ENCODE results near the gene DNAAF5.
A peak's percentile ranks its signal among the peaks of the same experiment; 100 is the strongest.
"Not testable (repeated sequence)": the region's sequence is repeated elsewhere in the genome, so short reads cannot be mapped to it uniquely, and the experiment has no call there.

The DNAAF5 gene

GRCh38 chr7:803243-803635, 76.7 kb downstream of the DNAAF5 start:
- peaks cover 0 to 5% of the 10 kb centered on the region in 2 donors for H3K27me3 Mint-ChIP-seq
- no peak for ATAC-seq (replicated peaks)
- H3K36me3 Mint-ChIP-seq (ENCODE audit: insufficient read depth): no peaks in the 10 kb centered on the region
- H3K27ac Mint-ChIP-seq: no peak overlapping the region
- DNase-seq: no peak
- H3K9me3 Mint-ChIP-seq: no peaks in the 10 kb centered on the region
- no peaks in the 10 kb centered on the region for H3K4me1 Mint-ChIP-seq (ENCODE audit: low read depth in 2 of 2)
- H3K4me3 Mint-ChIP-seq: no peak overlapping the region

GRCh38 chr7:803796-804195, 77.3 kb downstream of the DNAAF5 start:
- not testable (repeated sequence) for H3K9me3 Mint-ChIP-seq; H3K4me3 Mint-ChIP-seq; H3K27me3 Mint-ChIP-seq; H3K4me1 Mint-ChIP-seq (ENCODE audit: low read depth in 2 of 2); H3K27ac Mint-ChIP-seq; H3K36me3 Mint-ChIP-seq (ENCODE audit: insufficient read depth); ATAC-seq (replicated peaks); DNase-seq

DNA sequence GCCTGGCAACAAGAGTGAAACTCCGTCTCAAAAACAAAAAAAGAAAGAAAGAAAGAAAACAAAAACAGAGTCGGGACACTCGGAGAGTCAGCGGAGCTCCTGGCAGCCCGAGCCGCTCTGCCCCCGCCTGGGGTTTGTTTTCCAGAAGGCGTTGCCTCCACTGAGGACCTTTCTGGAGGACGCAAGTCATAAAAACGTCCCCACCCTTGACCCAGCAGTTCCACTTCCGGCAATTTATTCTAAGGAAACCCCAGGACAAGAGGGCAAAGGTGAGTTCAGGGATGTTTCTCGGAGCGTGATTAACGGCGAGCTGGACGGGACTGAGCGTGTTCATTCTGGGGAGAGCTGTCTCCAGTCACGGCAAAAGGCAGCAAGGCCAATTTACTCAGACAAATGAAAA, 78.8 kb downstream of the DNAAF5 start:
- ATAC-seq (replicated peaks) (no peak), DNase-seq (no peak)
- Mint-ChIP-seq H3K4me3 (no peak overlapping the region), H3K4me1 (ENCODE audit: low read depth in 2 of 2) (no peaks in the 10 kb centered on the region), H3K9me3 (no peaks in the 10 kb centered on the region), H3K27ac (no peak overlapping the region), H3K36me3 (ENCODE audit: insufficient read depth) (no peaks in the 10 kb centered on the region), H3K27me3 (peaks cover 0 to 17% of the 10 kb centered on the region in 2 donors)

DNA sequence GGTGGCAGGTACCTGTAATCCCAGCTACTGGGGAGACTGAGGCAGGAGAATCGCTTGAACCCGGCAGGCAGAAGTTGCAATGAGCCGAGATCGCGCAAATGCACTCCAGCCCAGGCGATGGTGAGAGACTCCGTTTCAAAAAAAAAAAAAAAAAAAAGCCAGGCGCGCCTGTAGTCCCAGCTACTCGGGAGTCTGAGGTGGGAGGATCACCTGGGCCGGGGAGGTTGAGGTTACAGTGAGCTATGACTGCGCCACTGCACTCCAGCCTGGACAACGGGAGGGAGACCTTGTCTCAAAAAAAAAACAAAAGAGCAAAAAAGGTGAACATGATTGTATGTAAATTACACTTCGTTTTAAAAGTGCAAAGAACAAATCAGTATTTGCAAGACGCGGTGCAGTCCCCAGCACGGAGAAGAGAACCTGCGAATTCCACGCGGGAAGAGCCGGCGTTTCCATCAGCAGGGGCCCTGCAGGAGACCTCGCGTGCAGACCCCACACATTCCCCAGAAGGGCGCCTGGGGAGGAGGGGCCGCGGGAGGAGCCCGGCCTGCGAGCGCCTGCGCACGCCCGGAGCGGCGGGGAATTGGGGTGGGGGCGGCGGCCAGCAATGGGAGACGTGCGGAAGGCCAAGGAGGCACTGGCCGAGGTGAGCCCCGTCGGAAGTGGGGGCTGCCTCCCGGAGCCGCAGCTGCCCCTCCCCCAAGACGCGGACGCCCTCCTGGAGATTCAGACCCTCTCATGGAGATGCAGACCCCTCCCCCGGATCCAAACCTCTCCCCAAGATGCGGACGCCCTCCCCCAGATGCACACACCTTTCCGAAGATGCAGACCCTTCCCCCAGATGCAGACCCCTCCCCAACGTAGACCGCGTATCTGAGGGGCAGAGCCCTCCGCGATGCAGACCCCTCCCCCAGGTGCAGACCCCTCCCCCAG, 89.1 kb downstream of the DNAAF5 start:
- peaks cover 40 to 41% of the 10 kb centered on the region in 2 donors for H3K4me1 Mint-ChIP-seq (ENCODE audit: low read depth in 2 of 2)
- DNase-seq (no peak), ATAC-seq (replicated peaks) (no peak)
- no peaks in the 10 kb centered on the region for H3K9me3 Mint-ChIP-seq
- peaks cover 9 to 11% of the 10 kb centered on the region in 2 donors for H3K27me3 Mint-ChIP-seq
- no peak overlapping the region for H3K27ac Mint-ChIP-seq
- peak overlapping the region; percentile 80 for H3K4me3 Mint-ChIP-seq
- H3K36me3 Mint-ChIP-seq (ENCODE audit: insufficient read depth): peaks cover 26% of the 10 kb centered on the region

GRCh38 chr7:816300-816750, 89.8 kb downstream of the DNAAF5 start:
- H3K9me3 Mint-ChIP-seq: no peaks in the 10 kb centered on the region
- H3K27me3 Mint-ChIP-seq: peaks cover 9% of the 10 kb centered on the region in 2 donors
- peak; percentile 90 for ATAC-seq (replicated peaks)
- peak overlapping the region; percentile 80 for H3K4me3 Mint-ChIP-seq
- H3K36me3 Mint-ChIP-seq (ENCODE audit: insufficient read depth): peaks cover 26% of the 10 kb centered on the region
- peak; percentile 93 to 94 (median 93) for DNase-seq
- H3K27ac Mint-ChIP-seq: no peak overlapping the region
- peaks cover 41 to 45% of the 10 kb centered on the region in 2 donors for H3K4me1 Mint-ChIP-seq (ENCODE audit: low read depth in 2 of 2)

DNA sequence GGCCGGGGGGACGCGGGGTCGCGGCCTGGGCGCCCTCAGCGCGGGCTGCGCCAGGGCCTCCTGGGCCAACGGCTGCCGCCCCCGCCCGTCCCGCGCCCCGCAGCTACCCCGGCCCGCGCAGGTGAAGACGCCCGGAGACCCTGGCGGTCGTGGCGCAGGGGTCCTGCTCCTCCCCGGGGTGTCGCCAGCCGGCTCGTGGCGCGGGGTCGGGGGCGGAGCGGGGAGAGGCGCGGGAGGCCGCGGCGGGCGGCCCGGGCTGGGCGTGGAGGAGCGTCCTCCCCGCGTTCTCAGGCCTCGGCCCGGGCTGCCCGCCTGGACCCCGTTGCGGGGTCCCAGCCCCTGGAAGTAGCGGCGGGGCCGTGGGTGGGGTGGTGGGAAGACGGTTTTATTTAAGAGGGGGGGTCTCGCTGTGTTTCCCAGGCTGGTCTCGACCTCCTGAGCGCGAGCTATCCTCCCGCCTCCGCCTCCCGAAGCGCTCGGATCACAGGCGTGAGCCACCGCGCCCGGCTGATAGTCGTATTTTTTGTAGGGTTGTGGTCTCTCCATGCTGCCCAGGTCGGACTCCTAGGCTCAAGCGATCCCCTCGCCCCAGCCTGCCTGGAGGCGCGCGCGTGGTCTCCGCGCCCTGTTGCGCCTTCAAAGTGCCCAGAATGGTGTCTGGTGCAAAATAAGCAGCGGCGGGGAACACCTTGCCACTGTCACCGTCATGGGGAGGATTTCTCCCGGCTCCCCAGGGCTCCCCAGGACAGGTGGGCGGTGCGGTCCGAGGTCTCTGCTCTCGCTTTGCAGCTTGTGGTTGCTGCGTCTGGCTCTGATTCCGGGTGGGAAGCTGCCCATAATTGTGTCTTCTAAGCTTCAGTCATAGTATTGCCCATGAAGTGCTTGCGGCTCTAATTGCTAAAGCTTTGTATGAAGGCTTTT, 90.5 kb downstream of the DNAAF5 start:
- ATAC-seq (replicated peaks): peak; percentile 4
- H3K4me3 Mint-ChIP-seq: peak overlapping the region; percentile 90 to 95
- H3K27ac Mint-ChIP-seq: peak overlapping the region; percentile 49 to 93
- peaks cover 39 to 45% of the 10 kb centered on the region in 2 donors for H3K4me1 Mint-ChIP-seq (ENCODE audit: low read depth in 2 of 2)
- DNase-seq: peak in 2 of 3 experiments; percentile 28 to 32
- H3K36me3 Mint-ChIP-seq (ENCODE audit: insufficient read depth): peaks cover 26% of the 10 kb centered on the region
- no peaks in the 10 kb centered on the region for H3K9me3 Mint-ChIP-seq
- H3K27me3 Mint-ChIP-seq: peaks cover 5 to 6% of the 10 kb centered on the region in 2 donors

GRCh38 chr7:818031-818699, 91.7 kb downstream of the DNAAF5 start:
- H3K27ac Mint-ChIP-seq: peak overlapping the region; percentile 49 to 93
- ATAC-seq (replicated peaks): no peak
- no peak for DNase-seq

GRCh38 chr7:820341-820740, 93.8 kb downstream of the DNAAF5 start:
- Mint-ChIP-seq H3K4me1 (ENCODE audit: low read depth in 2 of 2) (peaks cover 33 to 35% of the 10 kb centered on the region in 2 donors), H3K4me3 (no peak overlapping the region), H3K27ac (no peak overlapping the region), H3K36me3 (ENCODE audit: insufficient read depth) (peaks cover 10% of the 10 kb centered on the region), H3K27me3 (no peaks in the 10 kb centered on the region), H3K9me3 (no peaks in the 10 kb centered on the region)
- no peak for ATAC-seq (replicated peaks)
- DNase-seq: no peak

More at GRCh38 chr7:818031-818699, 91.7 kb downstream of the DNAAF5 start:
- Mint-ChIP-seq H3K27me3 (peaks cover 0 to 4% of the 10 kb centered on the region in 2 donors), H3K4me3 (peak overlapping the region; percentile 90 to 95), H3K36me3 (ENCODE audit: insufficient read depth) (peaks cover 17% of the 10 kb centered on the region), H3K4me1 (ENCODE audit: low read depth in 2 of 2) (peaks cover 37 to 41% of the 10 kb centered on the region in 2 donors), H3K9me3 (no peaks in the 10 kb centered on the region)

DNA sequence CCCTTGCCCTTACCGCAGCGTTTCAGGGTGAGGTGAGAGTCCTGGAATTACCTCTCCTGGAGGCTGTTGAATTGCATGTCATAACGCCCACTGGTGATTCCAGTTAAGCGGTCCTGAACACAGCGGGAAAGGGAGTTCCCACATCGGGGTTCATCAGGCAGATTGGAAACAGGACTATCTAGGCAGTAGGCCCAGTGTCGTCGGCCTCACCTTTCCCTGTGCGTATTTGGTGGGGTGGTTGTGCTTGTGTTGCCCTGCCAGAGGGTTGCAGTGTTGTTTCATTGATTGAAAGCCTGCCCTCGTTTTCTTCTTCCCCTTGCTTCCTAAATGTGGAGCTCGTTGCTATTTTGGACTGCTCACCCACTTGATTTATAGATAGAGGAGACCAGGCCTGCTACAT, 95.2 kb downstream of the DNAAF5 start:
- no peak for ATAC-seq (replicated peaks)
- no peak for DNase-seq
- Mint-ChIP-seq H3K27ac (no peak overlapping the region), H3K36me3 (ENCODE audit: insufficient read depth) (peaks cover 15% of the 10 kb centered on the region), H3K9me3 (no peaks in the 10 kb centered on the region), H3K4me1 (ENCODE audit: low read depth in 2 of 2) (peaks cover 32 to 35% of the 10 kb centered on the region in 2 donors), H3K4me3 (no peak overlapping the region), H3K27me3 (no peaks in the 10 kb centered on the region)

GRCh38 chr7:822692-823276, 96.3 kb downstream of the DNAAF5 start:
- DNase-seq (no peak), ATAC-seq (replicated peaks) (no peak)
- Mint-ChIP-seq H3K4me3 (no peak overlapping the region), H3K36me3 (ENCODE audit: insufficient read depth) (peaks cover 8% of the 10 kb centered on the region), H3K27ac (no peak overlapping the region), H3K4me1 (ENCODE audit: low read depth in 2 of 2) (peaks cover 25 to 28% of the 10 kb centered on the region in 2 donors), H3K9me3 (no peaks in the 10 kb centered on the region), H3K27me3 (no peaks in the 10 kb centered on the region)

DNA sequence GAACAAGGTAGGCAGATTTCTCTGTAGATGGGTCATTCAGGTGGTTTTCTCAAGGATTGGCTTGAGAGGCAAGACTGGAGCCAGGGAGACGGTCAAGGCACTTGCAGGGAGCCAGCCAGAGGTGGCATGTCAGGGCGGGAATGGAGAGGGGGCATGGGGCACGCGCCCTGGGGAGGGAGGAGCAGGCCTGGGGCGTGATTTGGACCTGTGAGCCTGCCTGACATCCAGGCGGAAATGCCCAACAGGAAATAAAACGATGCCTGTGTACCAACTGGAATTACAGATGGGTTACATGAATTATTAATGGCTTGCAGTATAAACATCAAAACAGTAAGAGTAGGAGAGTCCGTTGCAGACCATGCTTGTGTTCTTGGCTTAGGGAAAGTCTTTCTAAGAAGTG, 97.2 kb downstream of the DNAAF5 start:
- peaks cover 12% of the 10 kb centered on the region for H3K36me3 Mint-ChIP-seq (ENCODE audit: insufficient read depth)
- no peak overlapping the region for H3K27ac Mint-ChIP-seq
- H3K27me3 Mint-ChIP-seq: no peaks in the 10 kb centered on the region
- DNase-seq: no peak
- no peak for ATAC-seq (replicated peaks)
- peaks cover 19 to 20% of the 10 kb centered on the region in 2 donors for H3K4me1 Mint-ChIP-seq (ENCODE audit: low read depth in 2 of 2)
- no peaks in the 10 kb centered on the region for H3K9me3 Mint-ChIP-seq
- H3K4me3 Mint-ChIP-seq: no peak overlapping the region

- Mint-ChIP-seq H3K27me3 (no peaks in the 10 kb centered on the region), H3K4me3 (no peak overlapping the region), H3K27ac (no peak overlapping the region), H3K36me3 (ENCODE audit: insufficient read depth) (peaks cover 12% of the 10 kb centered on the region), H3K4me1 (ENCODE audit: low read depth in 2 of 2) (peaks cover 18 to 19% of the 10 kb centered on the region in 2 donors), H3K9me3 (no peaks in the 10 kb centered on the region)
- DNase-seq (no peak), ATAC-seq (replicated peaks) (no peak)
Observed at GRCh38 chr7:824081-824480, 97.6 kb downstream of the DNAAF5 start.

Measured in effector memory CD8-positive, alpha-beta T cell (primary cell).